ENCODE data around the gene CSRP1.

The CSRP1 gene

GRCh38 chr1:201456499-201457309 is 50.2 kb downstream of the CSRP1 start:
- no peak overlapping the region for H3K4me3 ChIP-seq (ENCODE audit: low read length)
- DNase-seq (ENCODE audit: low read depth), result no peak
- no peak for TF ChIP-seq CTCF (conservative IDR thresholded peaks at IDR 0.05; ENCODE audit: low read depth, low read length)

GRCh38 chr1:201455098-201455497 is 51.8 kb downstream of the CSRP1 start:
- H3K4me3 ChIP-seq (ENCODE audit: low read length), result no peak overlapping the region
- TF ChIP-seq CTCF (conservative IDR thresholded peaks at IDR 0.05; ENCODE audit: low read depth, low read length), result no peak
- no peak for DNase-seq (ENCODE audit: low read depth)

- DNase-seq (ENCODE audit: low read depth), result no peak
- no peak for TF ChIP-seq CTCF (conservative IDR thresholded peaks at IDR 0.05; ENCODE audit: low read depth, low read length)
- no peak overlapping the region for H3K4me3 ChIP-seq (ENCODE audit: low read length)
Observed at GRCh38 chr1:201454608-201455007, 52.3 kb downstream of the CSRP1 start.

GRCh38 chr1:201452866-201453265 is 54.1 kb downstream of the CSRP1 start:
- no peak overlapping the region for H3K4me3 ChIP-seq (ENCODE audit: low read length)
- no peak for TF ChIP-seq CTCF (conservative IDR thresholded peaks at IDR 0.05; ENCODE audit: low read depth, low read length)
- DNase-seq (ENCODE audit: low read depth), result no peak

- H3K4me3 ChIP-seq (ENCODE audit: low read length), result no peak overlapping the region
- no peak for DNase-seq (ENCODE audit: low read depth)
- TF ChIP-seq CTCF (conservative IDR thresholded peaks at IDR 0.05; ENCODE audit: low read depth, low read length), result no peak
Observed at GRCh38 chr1:201450721-201451291, 56.1 kb downstream of the CSRP1 start.

GRCh38 chr1:201448990-201449389 is 57.9 kb downstream of the CSRP1 start:
- TF ChIP-seq CTCF (conservative IDR thresholded peaks at IDR 0.05; ENCODE audit: low read depth, low read length), result no peak
- no peak overlapping the region for H3K4me3 ChIP-seq (ENCODE audit: low read length)
- no peak for DNase-seq (ENCODE audit: low read depth)
